IMR-90 (cell line): Measurements from ENCODE around the gene PITPNM1. TPM values are rescaled to one million over a fixed set of nuclear protein-coding genes. Genes with fewer than 3 reads are reported as not detected.

Experiments
- ATAC-seq: fragments of 200-7000 bp; cut with Tn5 transposase; 2 replicates; pipeline ENCODE4 v1.9.1; 2020; ENCODE audit warnings: low read depth, mild to moderate bottlenecking, moderate library complexity
- BruUV-seq: library from RNA; stranded (reverse); fragments of 400-500 nt; replicated peaks from 2 replicates; lab custom pipeline; 2021; lab: Mats Ljungman, UMichigan
- CTCF ChIA-PET: fragments of 300-600 bp; formaldehyde crosslinking; extraction: SDS; loops from one replicate; lab custom pipeline; 2021; ENCODE audit warnings: antibody characterized with exemption; lab: Yijun Ruan, JAX
- POLR2A ChIA-PET: fragments of 300-600 bp; sonication (Branson Sonifier 250); formaldehyde crosslinking; loops from one replicate; lab custom pipeline; 2022; ENCODE audit warnings: antibody characterized with exemption; ENCODE audit not compliant: unreplicated experiment; lab: Charles Lee
- DNase-seq: peaks from one replicate; pipeline ENCODE4 v3.0.0; 2013
- H2AFZ ChIP-seq: replicated peaks from 2 replicates; pipeline ENCODE3; 2013; ENCODE audit warnings: low read length, mild to moderate bottlenecking; ENCODE audit not compliant: poor library complexity
- H2AK5ac ChIP-seq: 2 replicates; pipeline ENCODE4 v1.6.1; 2013; ENCODE audit warnings: low read depth, low read length, inconsistent platforms
- H2AK9ac ChIP-seq: replicated peaks from 2 replicates; pipeline ENCODE3; 2013; ENCODE audit warnings: mild to moderate bottlenecking, low read depth, low read length, moderate library complexity; ENCODE audit not compliant: poor library complexity
- H2BK120ac ChIP-seq: 2 replicates; pipeline ENCODE4 v1.6.1; 2013; ENCODE audit warnings: low read depth, low read length, inconsistent platforms
- H2BK15ac ChIP-seq: 3 replicates; pipeline ENCODE4 v1.6.1; 2013; ENCODE audit warnings: low read depth, low read length, inconsistent platforms
- H2BK20ac ChIP-seq: 2 replicates; pipeline ENCODE4 v1.6.1; 2013; ENCODE audit warnings: low read depth, mild to moderate bottlenecking, inconsistent platforms, low read length, moderate library complexity
- H2BK5ac ChIP-seq: 2 replicates; pipeline ENCODE4 v1.6.1; 2013; ENCODE audit warnings: mild to moderate bottlenecking, low read depth, low read length, inconsistent platforms; ENCODE audit not compliant: poor library complexity, severe bottlenecking
- H3K14ac ChIP-seq: replicated peaks from 2 replicates; pipeline ENCODE4 v1.6.1; 2013; ENCODE audit warnings: low read depth, low read length, inconsistent platforms
- H3K18ac ChIP-seq: 2 replicates; pipeline ENCODE4 v1.6.1; 2013; ENCODE audit warnings: low read depth, low read length, control low read depth
- H3K23ac ChIP-seq: 2 replicates; pipeline ENCODE4 v1.6.1; 2013; ENCODE audit warnings: low read depth, low read length, inconsistent platforms
- H3K27ac ChIP-seq: 2 replicates; pipeline ENCODE4 v1.5.1; 2013; ENCODE audit warnings: mild to moderate bottlenecking, control low read depth, low read length; ENCODE audit not compliant: insufficient read depth
- H3K27me3 ChIP-seq: 2 replicates; pipeline ENCODE4 v1.6.1; 2013; ENCODE audit warnings: low read length; ENCODE audit not compliant: control insufficient read depth, insufficient read depth
- H3K36me3 ChIP-seq: 2 replicates; pipeline ENCODE4 v1.6.1; 2013; ENCODE audit warnings: low read length, mixed read lengths; ENCODE audit not compliant: control insufficient read depth, insufficient read depth
- H3K4ac ChIP-seq: 2 replicates; pipeline ENCODE4 v1.6.1; 2013; ENCODE audit warnings: low read depth, low read length, inconsistent platforms
- H3K4me1 ChIP-seq: 2 replicates; pipeline ENCODE4 v1.6.1; 2013; ENCODE audit warnings: low read length, mixed read lengths; ENCODE audit not compliant: control insufficient read depth, insufficient read depth
- H3K4me2 ChIP-seq: 2 replicates; pipeline ENCODE4 v1.6.1; 2013; ENCODE audit warnings: low read depth, mild to moderate bottlenecking, control low read depth, low read length, moderate library complexity
- H3K4me3 ChIP-seq: 2 replicates; pipeline ENCODE4 v1.5.1; 2013; ENCODE audit warnings: low read depth, mild to moderate bottlenecking, control low read depth, low read length, moderate library complexity; ENCODE audit not compliant: insufficient read depth
- H3K56ac ChIP-seq: 2 replicates; pipeline ENCODE4 v1.6.1; 2013; ENCODE audit warnings: low read length, inconsistent platforms; ENCODE audit not compliant: insufficient read depth; ENCODE audit errors: extremely low read depth
- H3K79me1 ChIP-seq, 2 experiments: 2 replicates each; pipeline ENCODE4 v1.6.1; 2013; ENCODE audit warnings: low read length in 2 of 2, inconsistent platforms in 1 of 2, low read depth in 1 of 2
- H3K9ac ChIP-seq: 2 replicates; pipeline ENCODE4 v1.6.1; 2013; ENCODE audit warnings: low read depth, low read length, control low read depth
- H3K9me1 ChIP-seq: 2 replicates; pipeline ENCODE4 v1.6.1; 2013; ENCODE audit warnings: low read length, inconsistent platforms; ENCODE audit not compliant: insufficient read depth
- H3K9me3 ChIP-seq: 2 replicates; pipeline ENCODE4 v1.6.1; 2013; ENCODE audit warnings: low read length; ENCODE audit not compliant: control insufficient read depth, insufficient read depth
- H4K20me1 ChIP-seq: 2 replicates; pipeline ENCODE4 v1.6.1; 2013; ENCODE audit warnings: low read length, inconsistent platforms; ENCODE audit not compliant: insufficient read depth
- H4K5ac ChIP-seq: 2 replicates; pipeline ENCODE4 v1.6.1; 2013; ENCODE audit warnings: mild to moderate bottlenecking, low read depth, low read length, control low read depth
- H4K8ac ChIP-seq, 2 experiments: 2 replicates each; pipeline ENCODE4 v1.6.1; 2013; ENCODE audit warnings: low read depth in 2 of 2, low read length in 2 of 2, control low read depth in 1 of 2, inconsistent platforms in 1 of 2
- H4K91ac ChIP-seq: 2 replicates; pipeline ENCODE4 v1.6.1; 2013; ENCODE audit warnings: low read depth, low read length, inconsistent platforms; ENCODE audit not compliant: insufficient read depth
- BHLHE40 ChIP-seq: fragments of 150-350 bp; IDR thresholded peaks from 2 replicates; pipeline ENCODE4 v1.6.1; 2016; ENCODE audit warnings: mild to moderate bottlenecking, low read depth, low read length
- CEBPB ChIP-seq: IDR thresholded peaks from 2 replicates; pipeline ENCODE4 v1.6.1; 2012; ENCODE audit warnings: low read depth, low read length, improper control_type of control experiment
- CHD1 ChIP-seq: IDR thresholded peaks from 2 replicates; pipeline ENCODE4 v1.6.1; 2012; ENCODE audit warnings: low read depth, low read length, improper control_type of control experiment
- CTCF ChIP-seq: conservative IDR thresholded peaks from 2 replicates; pipeline ENCODE4 v1.5.1; 2012; ENCODE audit warnings: mild to moderate bottlenecking, low read depth, low read length, improper control_type of control experiment
- ELK1 ChIP-seq: fragments of 150-350 bp; IDR thresholded peaks from 2 replicates; pipeline ENCODE4 v1.6.1; 2016; ENCODE audit warnings: low read depth, mild to moderate bottlenecking, low read length, moderate library complexity, borderline replicate concordance
- FOS ChIP-seq: fragments of 150-350 bp; IDR thresholded peaks from 2 replicates; pipeline ENCODE4 v1.6.1; 2016; ENCODE audit warnings: low read depth, low read length
- MAFK ChIP-seq: IDR thresholded peaks from 2 replicates; pipeline ENCODE4 v1.6.1; 2012; ENCODE audit warnings: low read depth, low read length, improper control_type of control experiment
- MAZ ChIP-seq: IDR thresholded peaks from 2 replicates; pipeline ENCODE4 v1.6.1; 2012; ENCODE audit warnings: low read depth, mild to moderate bottlenecking, low read length, improper control_type of control experiment, moderate library complexity, borderline replicate concordance
- MXI1 ChIP-seq: IDR thresholded peaks from 2 replicates; pipeline ENCODE4 v1.6.1; 2012; ENCODE audit warnings: low read depth, mild to moderate bottlenecking, low read length, moderate library complexity, borderline replicate concordance
- NFE2L2 ChIP-seq: fragments of 150-350 bp; IDR thresholded peaks from 2 replicates; pipeline ENCODE4 v1.6.1; 2016; ENCODE audit warnings: low read depth, mild to moderate bottlenecking, low read length
- POLR2A ChIP-seq: IDR thresholded peaks from 2 replicates; pipeline ENCODE4 v1.6.1; 2012; ENCODE audit warnings: mild to moderate bottlenecking, low read depth, low read length
- RAD21 ChIP-seq: IDR thresholded peaks from 2 replicates; pipeline ENCODE4 v1.6.1; 2012; ENCODE audit warnings: low read length, improper control_type of control experiment
- RCOR1 ChIP-seq: IDR thresholded peaks from 2 replicates; pipeline ENCODE4 v1.6.1; 2012; ENCODE audit warnings: mild to moderate bottlenecking, low read length, improper control_type of control experiment; ENCODE audit not compliant: insufficient replicate concordance
- RFX5 ChIP-seq: IDR thresholded peaks from 2 replicates; pipeline ENCODE4 v1.8.0; 2012; ENCODE audit warnings: low read depth, mild to moderate bottlenecking, low read length, moderate library complexity
- SMC3 ChIP-seq: fragments of 150-350 bp; IDR thresholded peaks from 2 replicates; pipeline ENCODE4 v1.6.1; 2016; ENCODE audit warnings: low read depth, mild to moderate bottlenecking, antibody characterized with exemption, low read length, moderate library complexity
- USF2 ChIP-seq: fragments of 150-350 bp; IDR thresholded peaks from 2 replicates; pipeline ENCODE4 v1.6.1; 2017; ENCODE audit warnings: mild to moderate bottlenecking, antibody characterized with exemption, low read length, low read depth
- WGBS, 2 experiments: methylation state at CpG; one replicate each; pipeline versions ENCODE4 v1.1.5 to v1.1.7; 2013; ENCODE audit warnings: missing lambda C conversion rate in 2 of 2; ENCODE audit not compliant: insufficient read length in 1 of 2; ENCODE audit errors: extremely low coverage in 2 of 2; 5-methylcytosine and 5-hydroxymethylcytosine counted together
- dilution Hi-C: fragments of 300-500 bp; cut with HindIII; formaldehyde crosslinking; loops from one replicate; pipeline ENCODE4 v1.14.3; 2018; ENCODE audit warnings: low sequenced_read_pairs; ENCODE audit not compliant: unreplicated experiment
- in situ Hi-C: fragments of 300-500 bp; cut with MboI; formaldehyde crosslinking; loops from 3 replicates; pipeline ENCODE4 v1.14.3; 2019; ENCODE audit warnings: low sequenced_read_pairs, inconsistent platforms, mixed read lengths
- intact Hi-C: fragments of 100-400 bp; cut with micrococcal nuclease; formaldehyde crosslinking; loops from 2 replicates; pipeline ENCODE4 v1.10.0; 2022
- polyA plus RNA-seq, 3 experiments: library from polyadenylated mRNA; depleted of rRNA; stranded (reverse); fragments of >200 nt; gene quantifications; 2 replicates each; pipeline ENCODE4 v1.2.3, GENCODE V29; 2012; ENCODE audit warnings: low replicate concordance in 1 of 3
- total RNA-seq: library from RNA; depleted of rRNA; stranded (reverse); fragments of >200 nt; gene quantifications from 2 replicates; pipeline ENCODE4 v1.2.3, GENCODE V29; 2012

Gene PITPNM1
- total and polyA plus RNA-seq, 2 of the 4 experiments (the other 2 are of a cell fraction), result 5.0 to 15.4 TPM

GRCh38 chr11:67524480-67524808 lies 19.3 kb upstream of the PITPNM1 start:
- CTCF ChIA-PET, result no interaction called here
- dilution Hi-C loops (no loop called here), intact Hi-C loops (no loop called here), in situ Hi-C loops (no loop called here)
- Histone ChIP-seq H2AK5ac (no peak overlapping the region), H3K4ac (no peak overlapping the region), H3K9me1 (no peaks in the 10 kb centered on the region), H3K36me3 (no peaks in the 10 kb centered on the region), H2AK9ac (no peak overlapping the region), H4K8ac (no peak overlapping the region), H3K4me2 (no peak overlapping the region), H4K5ac (no peak overlapping the region), H4K20me1 (no peaks in the 10 kb centered on the region), H2BK20ac (no peak overlapping the region), H4K91ac (no peak overlapping the region), H3K27ac (no peak overlapping the region), H2AFZ (no peak overlapping the region), H3K56ac (no peak overlapping the region), H2BK15ac (no peak overlapping the region), H3K4me1 (no peaks in the 10 kb centered on the region), H3K27me3 (peaks cover 18% of the 10 kb centered on the region), H3K79me1 (no peaks in the 10 kb centered on the region), H2BK120ac (no peak overlapping the region), H2BK5ac (no peak overlapping the region), H3K9ac (no peak overlapping the region), H3K23ac (no peak overlapping the region), H3K4me3 (no peak overlapping the region), H3K9me3 (no peaks in the 10 kb centered on the region), H3K18ac (no peak overlapping the region), H3K14ac (no peak overlapping the region)
- BruUV-seq, result no TSS peak
- no peak for ATAC-seq
- TF ChIP-seq CHD1 (no peak), CTCF (no peak), MXI1 (no peak), RAD21 (no peak), POLR2A (no peak), CEBPB (no peak), RFX5 (no peak), RCOR1 (no peak), BHLHE40 (no peak), FOS (no peak), MAFK (no peak), ELK1 (no peak), NFE2L2 (no peak), USF2 (no peak), SMC3 (no peak), MAZ (no peak)
- POLR2A ChIA-PET, result no interaction called here
- no peak for DNase-seq
- WGBS, 2 experiments, result 63% methylated on average over 6 of the region's 9 CpGs; no CpG with 5 or more reads in 1 of the 2 experiments
